ENCODE data around the gene TLDC2. TPM values are rescaled to one million over a fixed set of nuclear protein-coding genes. Genes with fewer than 3 reads are reported as not detected.
"Not testable (repeated sequence)": the region's sequence is repeated elsewhere in the genome, so short reads cannot be mapped to it uniquely, and the experiment has no call there.

Gene TLDC2
- total RNA-seq, 1 donor from 2014 or later, result 0.58 TPM

DNA sequence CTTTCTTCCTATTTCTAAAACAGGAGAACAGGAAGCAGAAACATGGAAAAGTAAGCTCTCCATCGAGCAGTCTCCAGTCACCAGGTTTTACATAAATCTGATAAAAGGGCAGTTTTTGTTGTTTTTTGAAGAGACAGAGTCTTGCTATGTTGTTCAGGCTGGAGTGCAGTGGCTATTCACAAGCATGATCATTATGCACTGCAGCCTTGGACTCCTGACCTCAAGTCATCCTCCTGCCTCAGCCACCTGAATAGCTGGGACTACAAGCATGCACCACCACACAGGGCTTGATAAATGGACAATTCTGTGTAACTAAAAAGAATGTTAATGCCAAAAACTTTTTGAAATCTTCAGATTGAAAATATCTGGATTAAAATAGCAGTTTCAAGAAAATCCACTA is 51.8 kb downstream of the TLDC2 start:
- DNase-seq (ENCODE audit: low spot score in 2 of 2, unreplicated experiment in 2 of 2), result no peak
- peaks cover 4% of the 10 kb centered on the region for H3K36me3 Mint-ChIP-seq
- no peak overlapping the region for H3K4me3 Mint-ChIP-seq
- H3K27ac Mint-ChIP-seq, result no peak overlapping the region
- TF ChIP-seq, protein P1, sequence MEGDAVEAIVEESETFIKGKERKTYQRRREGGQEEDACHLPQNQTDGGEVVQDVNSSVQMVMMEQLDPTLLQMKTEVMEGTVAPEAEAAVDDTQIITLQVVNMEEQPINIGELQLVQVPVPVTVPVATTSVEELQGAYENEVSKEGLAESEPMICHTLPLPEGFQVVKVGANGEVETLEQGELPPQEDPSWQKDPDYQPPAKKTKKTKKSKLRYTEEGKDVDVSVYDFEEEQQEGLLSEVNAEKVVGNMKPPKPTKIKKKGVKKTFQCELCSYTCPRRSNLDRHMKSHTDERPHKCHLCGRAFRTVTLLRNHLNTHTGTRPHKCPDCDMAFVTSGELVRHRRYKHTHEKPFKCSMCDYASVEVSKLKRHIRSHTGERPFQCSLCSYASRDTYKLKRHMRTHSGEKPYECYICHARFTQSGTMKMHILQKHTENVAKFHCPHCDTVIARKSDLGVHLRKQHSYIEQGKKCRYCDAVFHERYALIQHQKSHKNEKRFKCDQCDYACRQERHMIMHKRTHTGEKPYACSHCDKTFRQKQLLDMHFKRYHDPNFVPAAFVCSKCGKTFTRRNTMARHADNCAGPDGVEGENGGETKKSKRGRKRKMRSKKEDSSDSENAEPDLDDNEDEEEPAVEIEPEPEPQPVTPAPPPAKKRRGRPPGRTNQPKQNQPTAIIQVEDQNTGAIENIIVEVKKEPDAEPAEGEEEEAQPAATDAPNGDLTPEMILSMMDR (IDR thresholded peaks at IDR 0.05; ENCODE audit: unreplicated experiment), result no peak
- no peaks in the 10 kb centered on the region for H3K27me3 Mint-ChIP-seq (ENCODE audit: low read depth)
- peaks cover 8% of the 10 kb centered on the region for H3K4me1 Mint-ChIP-seq
- H3K9me3 Mint-ChIP-seq, result no peaks in the 10 kb centered on the region

GRCh38 chr20:36929290-36929689 is 53.4 kb downstream of the TLDC2 start:
- Mint-ChIP-seq H3K36me3 (peaks cover 4% of the 10 kb centered on the region), H3K4me3 (no peak overlapping the region), H3K27ac (no peak overlapping the region), H3K27me3 (ENCODE audit: low read depth) (no peaks in the 10 kb centered on the region), H3K4me1 (peaks cover 8% of the 10 kb centered on the region), H3K9me3 (no peaks in the 10 kb centered on the region)
- DNase-seq (ENCODE audit: low spot score in 2 of 2, unreplicated experiment in 2 of 2), result no peak
- TF ChIP-seq, protein P1 (IDR thresholded peaks at IDR 0.05; ENCODE audit: unreplicated experiment), result no peak

GRCh38 chr20:36929691-36930090 is 53.8 kb downstream of the TLDC2 start:
- H3K4me1 Mint-ChIP-seq, result peaks cover 5% of the 10 kb centered on the region
- no peaks in the 10 kb centered on the region for H3K9me3 Mint-ChIP-seq
- TF ChIP-seq, protein P1 (IDR thresholded peaks at IDR 0.05; ENCODE audit: unreplicated experiment), result no peak
- H3K27ac Mint-ChIP-seq, result no peak overlapping the region
- peaks cover 4% of the 10 kb centered on the region for H3K36me3 Mint-ChIP-seq
- no peak for DNase-seq (ENCODE audit: low spot score in 2 of 2, unreplicated experiment in 2 of 2)
- no peaks in the 10 kb centered on the region for H3K27me3 Mint-ChIP-seq (ENCODE audit: low read depth)
- H3K4me3 Mint-ChIP-seq, result no peak overlapping the region

GRCh38 chr20:36932067-36932466 is 56.1 kb downstream of the TLDC2 start:
- not testable (repeated sequence) for H3K9me3 Mint-ChIP-seq; H3K27ac Mint-ChIP-seq; H3K4me1 Mint-ChIP-seq; H3K27me3 Mint-ChIP-seq (ENCODE audit: low read depth); H3K36me3 Mint-ChIP-seq; DNase-seq (ENCODE audit: low spot score in 2 of 2, unreplicated experiment in 2 of 2); H3K4me3 Mint-ChIP-seq

GRCh38 chr20:36932476-36933426 is 56.8 kb downstream of the TLDC2 start:
- H3K27me3 Mint-ChIP-seq (ENCODE audit: low read depth), result no peaks in the 10 kb centered on the region

GRCh38 chr20:36933571-36933970 is 57.6 kb downstream of the TLDC2 start:
- H3K9me3 Mint-ChIP-seq; H3K4me3 Mint-ChIP-seq; H3K27me3 Mint-ChIP-seq (ENCODE audit: low read depth); DNase-seq (ENCODE audit: low spot score in 2 of 2, unreplicated experiment in 2 of 2); H3K4me1 Mint-ChIP-seq; H3K36me3 Mint-ChIP-seq; H3K27ac Mint-ChIP-seq: not testable (repeated sequence)

More at GRCh38 chr20:36932476-36933426, 56.8 kb downstream of the TLDC2 start:
- Mint-ChIP-seq H3K9me3 (no peaks in the 10 kb centered on the region), H3K27ac (no peak overlapping the region), H3K4me1 (peaks cover 5% of the 10 kb centered on the region), H3K4me3 (no peak overlapping the region), H3K36me3 (peaks cover 4% of the 10 kb centered on the region)
- TF ChIP-seq, protein P1 (IDR thresholded peaks at IDR 0.05; ENCODE audit: unreplicated experiment), result no peak
- no peak for DNase-seq (ENCODE audit: low spot score in 2 of 2, unreplicated experiment in 2 of 2)

Measured in mesothelial cell of epicardium (in vitro differentiated cells).